HG02884 (cell line): ENCODE data around the gene EHF.

Experiments used
- ATAC-seq: cut with Tn5 transposase; IDR thresholded peaks from one replicate; pipeline ENCODE4 v1.9.1; 2021; ENCODE audit warnings: mild to moderate bottlenecking, moderate library complexity; ENCODE audit not compliant: unreplicated experiment

The EHF gene

GRCh38 chr11:34643311-34643710 lies 22.4 kb downstream of the EHF start:
- no peak for ATAC-seq

GRCh38 chr11:34643846-34644245 lies 23.0 kb downstream of the EHF start:
- ATAC-seq = no peak

GRCh38 chr11:34644669-34645406 lies 23.9 kb downstream of the EHF start:
- no peak for ATAC-seq

- ATAC-seq = no peak
Observed at GRCh38 chr11:34646431-34646830, 25.5 kb downstream of the EHF start.

GRCh38 chr11:34647131-34647530 lies 26.2 kb downstream of the EHF start:
- no peak for ATAC-seq

- no peak for ATAC-seq
Observed at GRCh38 chr11:34647532-34647931, 26.6 kb downstream of the EHF start.

- ATAC-seq = no peak
Observed at GRCh38 chr11:34648036-34648435, 27.1 kb downstream of the EHF start.

- no peak for ATAC-seq
Observed at GRCh38 chr11:34649597-34649996, 28.7 kb downstream of the EHF start.

GRCh38 chr11:34650528-34650927 lies 29.6 kb downstream of the EHF start:
- ATAC-seq = peak; percentile 81

- no peak for ATAC-seq
Observed at GRCh38 chr11:34651551-34651950, 30.7 kb downstream of the EHF start.

GRCh38 chr11:34652191-34652973 lies 31.5 kb downstream of the EHF start:
- ATAC-seq = peak; percentile 28

GRCh38 chr11:34653031-34653430 lies 32.1 kb downstream of the EHF start:
- no peak for ATAC-seq

- ATAC-seq = no peak
Observed at GRCh38 chr11:34653851-34654482, 33.1 kb downstream of the EHF start.

GRCh38 chr11:34654483-34655334 lies 33.8 kb downstream of the EHF start:
- ATAC-seq = no peak

GRCh38 chr11:34655335-34656008 lies 34.6 kb downstream of the EHF start:
- no peak for ATAC-seq

GRCh38 chr11:34656062-34656720 lies 35.3 kb downstream of the EHF start:
- no peak for ATAC-seq

GRCh38 chr11:34658071-34659015 lies 37.5 kb downstream of the EHF start:
- ATAC-seq = no peak

GRCh38 chr11:34659096-34659733 lies 38.3 kb downstream of the EHF start:
- no peak for ATAC-seq
